Activated naive CD8-positive, alpha-beta T cell treated with anti-CD3 and anti-CD28 coated beads, Interleukin-2, amount 50 U/mL, for 16 hours (primary cell): ENCODE measurements around the gene UBE2G2.

ENCODE experiments used
- DNase-seq: peaks from one replicate; pipeline ENCODE4 v3.0.0-alpha.2; 2020; ENCODE audit warnings: low read depth, low spot score

Gene UBE2G2

GRCh38 chr21:44815852-44816628 lies 14.4 kb upstream of the UBE2G2 start:
- DNase-seq: no peak

GRCh38 chr21:44815225-44815624 lies 13.6 kb upstream of the UBE2G2 start:
- no peak for DNase-seq

- no peak for DNase-seq
Observed at GRCh38 chr21:44814498-44815023, 12.9 kb upstream of the UBE2G2 start.

GRCh38 chr21:44813727-44814126 lies 12.1 kb upstream of the UBE2G2 start:
- no peak for DNase-seq

- DNase-seq: no peak
Observed at GRCh38 chr21:44813149-44813548, 11.5 kb upstream of the UBE2G2 start.

GRCh38 chr21:44812640-44813039 lies 11.0 kb upstream of the UBE2G2 start:
- no peak for DNase-seq

GRCh38 chr21:44810779-44811178 lies 9.2 kb upstream of the UBE2G2 start:
- DNase-seq: no peak

- no peak for DNase-seq
Observed at GRCh38 chr21:44805859-44806258, 4.2 kb upstream of the UBE2G2 start.

- no peak for DNase-seq
Observed at GRCh38 chr21:44805226-44805625, 3.6 kb upstream of the UBE2G2 start.

- DNase-seq: no peak
Observed at GRCh38 chr21:44804762-44805161, 3.1 kb upstream of the UBE2G2 start.

GRCh38 chr21:44803651-44804050 lies 2.0 kb upstream of the UBE2G2 start:
- DNase-seq: no peak

- DNase-seq: no peak
Observed at GRCh38 chr21:44802396-44803153, 955 bp upstream of the UBE2G2 start.

- no peak for DNase-seq
Observed at GRCh38 chr21:44800971-44801467, 601 bp downstream of the UBE2G2 start.

- no peak for DNase-seq
Observed at GRCh38 chr21:44800103-44800502, 1.5 kb downstream of the UBE2G2 start.

GRCh38 chr21:44799646-44800045 lies 2.0 kb downstream of the UBE2G2 start:
- DNase-seq: no peak

- no peak for DNase-seq
Observed at GRCh38 chr21:44797775-44798174, 3.8 kb downstream of the UBE2G2 start.

- no peak for DNase-seq
Observed at GRCh38 chr21:44795342-44795741, 6.3 kb downstream of the UBE2G2 start.

GRCh38 chr21:44793592-44794374 lies 7.8 kb downstream of the UBE2G2 start:
- no peak for DNase-seq

GRCh38 chr21:44792702-44793591 lies 8.7 kb downstream of the UBE2G2 start:
- DNase-seq: no peak

- no peak for DNase-seq
Observed at GRCh38 chr21:44791993-44792392, 9.6 kb downstream of the UBE2G2 start.

GRCh38 chr21:44791246-44791645 lies 10.4 kb downstream of the UBE2G2 start:
- no peak for DNase-seq
